HG03521 (cell line): Measurements from ENCODE around the gene CLASP1.
"Not testable (repeated sequence)": the region's sequence is repeated elsewhere in the genome, so short reads cannot be mapped to it uniquely, and the experiment has no call there.

Experiments
- ATAC-seq: cut with Tn5 transposase; IDR thresholded peaks from one replicate; pipeline ENCODE4 v1.9.1; 2021; ENCODE audit warnings: mild to moderate bottlenecking, moderate library complexity; ENCODE audit not compliant: unreplicated experiment

Gene CLASP1

DNA sequence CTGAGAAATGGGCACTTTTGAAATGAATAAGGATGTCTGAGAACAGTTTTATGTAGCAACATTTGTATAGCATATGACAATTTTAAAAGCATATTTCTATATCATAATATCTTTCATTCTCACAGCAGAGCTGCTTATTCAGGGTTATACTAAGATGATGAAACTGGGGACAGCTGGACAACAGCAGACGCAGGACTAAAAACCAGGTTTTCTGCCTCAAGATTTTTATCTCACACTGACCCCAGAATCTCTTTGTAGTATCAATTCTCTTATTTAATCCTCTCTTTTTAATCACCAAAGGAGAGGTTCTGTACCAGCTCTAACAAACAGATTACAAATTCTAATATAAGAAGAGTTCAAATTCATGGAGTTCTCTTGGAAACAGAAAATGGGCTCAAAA lies 290.1 kb downstream of the CLASP1 start:
- ATAC-seq = no peak

DNA sequence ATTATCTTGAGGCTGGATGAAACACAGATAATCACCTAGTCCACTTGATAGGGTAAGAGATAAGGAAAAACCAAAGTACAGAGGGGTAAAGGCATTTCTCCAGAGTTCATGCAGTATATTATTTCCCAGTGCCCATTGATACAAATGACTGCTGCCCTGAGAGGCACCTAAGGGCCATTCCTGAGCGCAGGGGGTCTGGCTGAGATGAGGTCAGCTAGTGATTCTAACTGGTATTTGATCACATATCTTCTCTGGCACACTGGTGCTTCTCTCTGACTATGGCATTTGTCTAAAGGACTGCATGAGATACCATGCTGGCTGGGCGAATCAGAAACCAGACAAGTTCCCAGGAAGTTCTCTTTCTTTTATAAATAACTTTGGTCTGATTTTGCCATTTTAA lies 291.0 kb downstream of the CLASP1 start:
- ATAC-seq = no peak

- no peak for ATAC-seq
Observed at GRCh38 chr2:121356058-121356640, 293.1 kb downstream of the CLASP1 start.

DNA sequence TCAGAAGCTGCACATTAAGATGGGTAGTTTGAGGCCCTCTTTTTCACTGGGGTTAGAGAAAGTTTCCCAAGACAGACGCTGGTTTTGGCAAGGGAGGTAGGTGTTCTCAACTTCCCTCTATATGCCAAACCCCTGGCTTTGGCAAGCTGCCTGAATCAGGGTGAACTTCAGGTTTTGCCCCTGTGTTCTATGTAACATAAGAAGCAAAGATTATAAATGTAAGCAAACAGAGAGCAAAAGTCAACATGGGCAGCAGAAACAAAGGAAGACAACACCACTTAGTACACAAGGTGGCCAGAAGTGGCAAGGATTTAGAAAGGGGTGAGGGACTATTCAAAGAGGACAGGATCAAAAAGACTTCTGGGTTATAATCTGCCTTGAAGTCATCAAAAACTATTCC lies 293.8 kb downstream of the CLASP1 start:
- no peak for ATAC-seq

- no peak for ATAC-seq
Observed at GRCh38 chr2:121351521-121352318, 297.5 kb downstream of the CLASP1 start.

DNA sequence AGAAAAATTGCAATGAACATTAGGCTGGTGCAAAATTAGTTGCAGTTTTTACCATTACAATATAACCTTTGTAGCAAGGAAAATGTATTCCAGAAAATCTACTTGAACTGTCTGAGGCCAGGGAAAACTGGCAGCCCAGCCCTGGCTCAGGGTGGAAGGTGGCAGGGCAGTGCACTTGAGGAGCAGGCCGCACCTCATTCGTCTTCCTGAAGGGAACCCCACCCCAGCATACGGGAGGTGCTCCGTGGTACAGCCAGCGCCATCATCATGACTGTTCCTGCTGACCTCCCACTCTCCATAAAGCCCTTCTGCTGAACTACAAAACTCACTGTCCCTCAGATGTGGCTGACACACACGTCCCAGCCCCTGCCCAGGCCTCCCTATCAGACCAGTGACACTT lies 298.4 kb downstream of the CLASP1 start:
- ATAC-seq = no peak

DNA sequence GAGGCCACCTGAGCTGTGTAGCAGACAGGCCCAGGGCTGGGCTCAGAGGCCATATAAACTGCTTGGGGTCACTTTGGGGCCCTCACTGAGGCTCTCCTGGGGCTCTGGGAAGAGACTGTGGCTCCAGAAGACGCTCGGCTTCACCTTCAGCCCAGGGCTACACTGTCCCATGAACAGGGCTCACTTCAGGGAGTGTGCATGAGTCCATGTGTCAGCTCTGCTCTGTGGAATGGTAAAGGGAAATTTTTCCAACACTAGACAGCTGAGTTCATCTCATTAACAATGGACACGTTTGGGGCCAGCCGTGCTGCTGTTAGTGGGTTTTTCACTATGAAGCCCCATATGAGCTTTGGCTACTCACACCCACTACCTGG lies 298.9 kb downstream of the CLASP1 start:
- ATAC-seq = no peak

- no peak for ATAC-seq
Observed at GRCh38 chr2:121349721-121350401, 299.4 kb downstream of the CLASP1 start.

- no peak for ATAC-seq
Observed at GRCh38 chr2:121348128-121348740, 301.0 kb downstream of the CLASP1 start.

- no peak for ATAC-seq
Observed at GRCh38 chr2:121346859-121347258, 302.4 kb downstream of the CLASP1 start.

GRCh38 chr2:121346407-121346806 lies 302.9 kb downstream of the CLASP1 start:
- no peak for ATAC-seq

- ATAC-seq = no peak
Observed at GRCh38 chr2:121345887-121346286, 303.4 kb downstream of the CLASP1 start.

DNA sequence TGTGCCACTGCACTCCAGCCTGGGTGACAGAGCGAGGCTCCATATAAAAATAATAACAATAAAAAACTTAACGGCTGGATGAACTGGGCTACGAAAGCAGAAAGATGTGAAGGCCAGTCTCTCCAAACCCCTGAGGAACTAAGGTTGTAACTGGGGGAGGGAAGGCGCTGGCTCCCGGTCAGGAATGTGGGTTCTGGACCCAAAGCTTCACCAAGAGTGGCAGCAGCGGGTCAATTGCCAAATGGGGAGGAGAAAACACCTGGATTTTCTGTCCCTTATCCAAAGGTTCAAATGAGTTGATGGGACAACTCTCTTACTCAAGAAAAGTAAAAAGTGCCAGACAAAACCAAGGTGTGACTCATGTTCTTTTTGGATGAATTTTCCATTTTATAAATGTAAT lies 304.2 kb downstream of the CLASP1 start:
- no peak for ATAC-seq

- ATAC-seq = not testable (repeated sequence)
Observed at GRCh38 chr2:121343828-121344399, 305.3 kb downstream of the CLASP1 start.

DNA sequence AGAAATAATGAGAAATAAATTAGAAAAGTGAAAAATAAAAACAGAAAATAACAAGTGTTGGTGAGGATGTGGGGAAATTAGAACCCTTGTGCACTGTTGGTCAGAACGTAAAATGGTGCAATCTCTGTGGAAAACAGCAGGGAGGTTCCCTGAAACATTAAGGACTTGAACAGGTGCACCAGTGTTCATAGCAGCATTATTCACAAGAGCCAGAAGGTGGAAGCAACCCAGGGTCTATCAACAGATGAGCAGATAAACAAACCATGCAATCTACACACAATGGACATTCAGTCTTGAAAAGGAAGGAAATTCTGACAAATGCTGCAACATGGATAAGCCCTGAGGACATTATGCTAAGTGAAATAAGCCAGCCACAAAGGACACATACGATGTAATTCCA lies 306.1 kb downstream of the CLASP1 start:
- ATAC-seq = no peak

GRCh38 chr2:121342751-121343150 lies 306.5 kb downstream of the CLASP1 start:
- no peak for ATAC-seq

DNA sequence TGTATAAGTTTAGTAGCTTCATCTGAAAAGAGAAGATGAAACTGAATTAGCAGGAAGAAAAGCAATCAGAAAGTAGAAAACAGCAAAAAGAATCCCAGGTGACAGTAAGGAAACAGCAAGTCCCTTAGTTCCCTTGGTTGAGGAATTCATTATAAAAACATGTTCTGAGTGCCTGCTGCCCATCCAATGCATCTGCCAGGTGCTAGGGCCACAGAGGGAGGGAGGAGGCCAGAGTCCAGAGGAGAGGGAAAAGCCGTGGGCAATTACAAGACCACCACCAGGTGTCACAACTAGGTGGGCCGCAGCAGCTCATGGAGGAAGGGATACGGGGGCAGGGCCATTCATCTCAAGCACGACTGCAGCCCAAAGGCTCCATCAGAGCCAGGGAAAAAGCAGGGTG lies 308.3 kb downstream of the CLASP1 start:
- no peak for ATAC-seq

GRCh38 chr2:121338281-121338680 lies 311.0 kb downstream of the CLASP1 start:
- ATAC-seq = no peak

- ATAC-seq = no peak
Observed at GRCh38 chr2:121336528-121337294, 312.6 kb downstream of the CLASP1 start.
